ENCODE results near the gene RMC1. TPM values are rescaled to one million over a fixed set of nuclear protein-coding genes. Genes with fewer than 3 reads are reported as not detected.
"Not testable (repeated sequence)": the region's sequence is repeated elsewhere in the genome, so short reads cannot be mapped to it uniquely, and the experiment has no call there.

Gene RMC1
- total RNA-seq, 1 donor, result 22.7 TPM

- no peak for DNase-seq (ENCODE audit: low read depth)
- H3K4me3 ChIP-seq (ENCODE audit: low read depth, low read length), result no peak overlapping the region
- no peak for TF ChIP-seq CTCF (IDR thresholded peaks at IDR 0.05; ENCODE audit: insufficient read depth, low read length)
Measured at GRCh38 chr18:23556145-23556780, 53.0 kb downstream of the RMC1 start.

- not testable (repeated sequence) for H3K4me3 ChIP-seq (ENCODE audit: low read depth, low read length); DNase-seq (ENCODE audit: low read depth)
Measured at GRCh38 chr18:23557511-23557910, 54.2 kb downstream of the RMC1 start.

GRCh38 chr18:23560186-23560585, 56.9 kb downstream of the RMC1 start:
- no peak for DNase-seq (ENCODE audit: low read depth)
- no peak for TF ChIP-seq CTCF (IDR thresholded peaks at IDR 0.05; ENCODE audit: insufficient read depth, low read length)

GRCh38 chr18:23563377-23564043, 60.2 kb downstream of the RMC1 start:
- TF ChIP-seq CTCF (IDR thresholded peaks at IDR 0.05; ENCODE audit: insufficient read depth, low read length), result no peak
- H3K4me3 ChIP-seq (ENCODE audit: low read depth, low read length), result no peak overlapping the region
- DNase-seq (ENCODE audit: low read depth), result peak; percentile 21

More at GRCh38 chr18:23560186-23560585, 56.9 kb downstream of the RMC1 start:
- no peak overlapping the region for H3K4me3 ChIP-seq (ENCODE audit: low read depth, low read length)

GRCh38 chr18:23565916-23566547, 62.7 kb downstream of the RMC1 start:
- no peak overlapping the region for H3K4me3 ChIP-seq (ENCODE audit: low read depth, low read length)
- no peak for DNase-seq (ENCODE audit: low read depth)
- TF ChIP-seq CTCF (IDR thresholded peaks at IDR 0.05; ENCODE audit: insufficient read depth, low read length), result no peak

GRCh38 chr18:23567671-23568070, 64.4 kb downstream of the RMC1 start:
- TF ChIP-seq CTCF (IDR thresholded peaks at IDR 0.05; ENCODE audit: insufficient read depth, low read length), result no peak
- no peak overlapping the region for H3K4me3 ChIP-seq (ENCODE audit: low read depth, low read length)
- no peak for DNase-seq (ENCODE audit: low read depth)

All from fibroblast of the aortic adventitia (primary cell).